ENCODE results near the gene ADGRV1.

DNA sequence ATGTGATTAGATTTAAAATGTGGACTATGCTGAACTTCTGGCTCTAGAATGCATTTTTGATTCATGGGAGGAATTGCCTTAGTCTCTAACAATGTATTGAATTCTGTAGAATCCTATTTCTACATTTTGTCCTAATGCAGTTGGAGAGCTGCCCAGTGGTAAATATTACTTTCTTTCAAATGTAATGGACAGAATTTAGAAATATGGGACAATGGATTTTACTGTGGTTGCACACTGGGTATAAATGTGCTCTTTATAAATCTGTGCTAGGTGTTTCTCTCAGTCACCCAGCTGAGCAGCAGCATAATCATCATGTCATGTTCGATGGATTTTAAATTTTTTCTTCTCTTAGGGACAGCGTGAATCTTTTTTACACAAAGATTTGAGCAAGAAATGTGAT lies 141.7 kb downstream of the ADGRV1 start:
- TF ChIP-seq, protein P1, sequence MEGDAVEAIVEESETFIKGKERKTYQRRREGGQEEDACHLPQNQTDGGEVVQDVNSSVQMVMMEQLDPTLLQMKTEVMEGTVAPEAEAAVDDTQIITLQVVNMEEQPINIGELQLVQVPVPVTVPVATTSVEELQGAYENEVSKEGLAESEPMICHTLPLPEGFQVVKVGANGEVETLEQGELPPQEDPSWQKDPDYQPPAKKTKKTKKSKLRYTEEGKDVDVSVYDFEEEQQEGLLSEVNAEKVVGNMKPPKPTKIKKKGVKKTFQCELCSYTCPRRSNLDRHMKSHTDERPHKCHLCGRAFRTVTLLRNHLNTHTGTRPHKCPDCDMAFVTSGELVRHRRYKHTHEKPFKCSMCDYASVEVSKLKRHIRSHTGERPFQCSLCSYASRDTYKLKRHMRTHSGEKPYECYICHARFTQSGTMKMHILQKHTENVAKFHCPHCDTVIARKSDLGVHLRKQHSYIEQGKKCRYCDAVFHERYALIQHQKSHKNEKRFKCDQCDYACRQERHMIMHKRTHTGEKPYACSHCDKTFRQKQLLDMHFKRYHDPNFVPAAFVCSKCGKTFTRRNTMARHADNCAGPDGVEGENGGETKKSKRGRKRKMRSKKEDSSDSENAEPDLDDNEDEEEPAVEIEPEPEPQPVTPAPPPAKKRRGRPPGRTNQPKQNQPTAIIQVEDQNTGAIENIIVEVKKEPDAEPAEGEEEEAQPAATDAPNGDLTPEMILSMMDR (tag by site-specific recombination; IDR thresholded peaks at IDR 0.05): no peak
- TF ChIP-seq ZNF341 (tag by site-specific recombination; IDR thresholded peaks at IDR 0.05; ENCODE audit: low read depth) (no peak), BCL11A (tag by site-specific recombination; IDR thresholded peaks at IDR 0.05; ENCODE audit: low read depth) (no peak), HOXC10 (CRISPR knock-in tag; IDR thresholded peaks at IDR 0.05) (no peak), ZSCAN30 (tag by site-specific recombination; IDR thresholded peaks at IDR 0.05) (no peak), SETDB1 (IDR thresholded peaks at IDR 0.05; ENCODE audit: insufficient read length, low read length) (no peak), ZNF416 (tag by site-specific recombination; IDR thresholded peaks at IDR 0.05) (no peak)
- TF ChIP-seq, protein P2, sequence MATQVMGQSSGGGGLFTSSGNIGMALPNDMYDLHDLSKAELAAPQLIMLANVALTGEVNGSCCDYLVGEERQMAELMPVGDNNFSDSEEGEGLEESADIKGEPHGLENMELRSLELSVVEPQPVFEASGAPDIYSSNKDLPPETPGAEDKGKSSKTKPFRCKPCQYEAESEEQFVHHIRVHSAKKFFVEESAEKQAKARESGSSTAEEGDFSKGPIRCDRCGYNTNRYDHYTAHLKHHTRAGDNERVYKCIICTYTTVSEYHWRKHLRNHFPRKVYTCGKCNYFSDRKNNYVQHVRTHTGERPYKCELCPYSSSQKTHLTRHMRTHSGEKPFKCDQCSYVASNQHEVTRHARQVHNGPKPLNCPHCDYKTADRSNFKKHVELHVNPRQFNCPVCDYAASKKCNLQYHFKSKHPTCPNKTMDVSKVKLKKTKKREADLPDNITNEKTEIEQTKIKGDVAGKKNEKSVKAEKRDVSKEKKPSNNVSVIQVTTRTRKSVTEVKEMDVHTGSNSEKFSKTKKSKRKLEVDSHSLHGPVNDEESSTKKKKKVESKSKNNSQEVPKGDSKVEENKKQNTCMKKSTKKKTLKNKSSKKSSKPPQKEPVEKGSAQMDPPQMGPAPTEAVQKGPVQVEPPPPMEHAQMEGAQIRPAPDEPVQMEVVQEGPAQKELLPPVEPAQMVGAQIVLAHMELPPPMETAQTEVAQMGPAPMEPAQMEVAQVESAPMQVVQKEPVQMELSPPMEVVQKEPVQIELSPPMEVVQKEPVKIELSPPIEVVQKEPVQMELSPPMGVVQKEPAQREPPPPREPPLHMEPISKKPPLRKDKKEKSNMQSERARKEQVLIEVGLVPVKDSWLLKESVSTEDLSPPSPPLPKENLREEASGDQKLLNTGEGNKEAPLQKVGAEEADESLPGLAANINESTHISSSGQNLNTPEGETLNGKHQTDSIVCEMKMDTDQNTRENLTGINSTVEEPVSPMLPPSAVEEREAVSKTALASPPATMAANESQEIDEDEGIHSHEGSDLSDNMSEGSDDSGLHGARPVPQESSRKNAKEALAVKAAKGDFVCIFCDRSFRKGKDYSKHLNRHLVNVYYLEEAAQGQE (tag by site-specific recombination; IDR thresholded peaks at IDR 0.05): no peak
- TF ChIP-seq, protein P3, sequence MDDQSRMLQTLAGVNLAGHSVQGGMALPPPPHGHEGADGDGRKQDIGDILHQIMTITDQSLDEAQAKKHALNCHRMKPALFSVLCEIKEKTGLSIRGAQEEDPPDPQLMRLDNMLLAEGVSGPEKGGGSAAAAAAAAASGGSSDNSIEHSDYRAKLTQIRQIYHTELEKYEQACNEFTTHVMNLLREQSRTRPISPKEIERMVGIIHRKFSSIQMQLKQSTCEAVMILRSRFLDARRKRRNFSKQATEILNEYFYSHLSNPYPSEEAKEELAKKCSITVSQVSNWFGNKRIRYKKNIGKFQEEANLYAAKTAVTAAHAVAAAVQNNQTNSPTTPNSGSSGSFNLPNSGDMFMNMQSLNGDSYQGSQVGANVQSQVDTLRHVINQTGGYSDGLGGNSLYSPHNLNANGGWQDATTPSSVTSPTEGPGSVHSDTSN (CRISPR knock-in tag; IDR thresholded peaks at IDR 0.05): no peak
